K562 (cell line): ENCODE measurements around the gene BCKDHB. TPM values are rescaled to one million over a fixed set of nuclear protein-coding genes. Genes with fewer than 3 reads are reported as not detected.

Experiments used
- ATAC-seq: fragments of 200-7000 bp; cut with Tn5 transposase; 3 replicates; pipeline ENCODE4 v1.9.1; 2020; ENCODE audit warnings: moderate library complexity
- BruUV-seq: library from RNA; stranded (reverse); fragments of 400-500 nt; replicated peaks from 2 replicates; lab custom pipeline; 2021; lab: Mats Ljungman, UMichigan
- CTCF ChIA-PET: fragments of 300-600 bp; formaldehyde crosslinking; extraction: SDS; loops from one replicate; lab custom pipeline; 2021; ENCODE audit warnings: low intra/inter-chr PET ratio; lab: Yijun Ruan, JAX
- POLR2A ChIA-PET: fragments of 300-600, 350-650 bp; sonication (Branson Sonifier 250); formaldehyde crosslinking; extraction: SDS; loops from one replicate; lab custom pipeline; 2021; ENCODE audit warnings: antibody characterized with exemption, inconsistent platforms; lab: Yijun Ruan, JAX
- DNase-seq, 4 experiments: peaks; one replicate each; pipeline versions ENCODE4 v3.0.0 to v3.0.0-alpha.2; 2011 to 2018; ENCODE audit warnings: low spot score in 3 of 4, mixed read lengths in 3 of 4; ENCODE audit errors: extremely low read depth in 1 of 4
- FAIRE-seq: peaks from 2 replicates; lab custom pipeline; 2011; peaks lifted over from hg19 to GRCh38; lab: Jason Lieb, UNC
- H2AFZ ChIP-seq: 2 replicates; pipeline ENCODE4 v1.6.0; 2011; ENCODE audit warnings: low read depth, low read length, control low read depth, inconsistent platforms
- H3K27ac ChIP-seq: fragments of 200-600 bp; 3 replicates; pipeline ENCODE4 v1.8.0; 2011; ENCODE audit warnings: low read depth, mild to moderate bottlenecking, control low read depth, inconsistent platforms, low read length, moderate library complexity, mixed read lengths; ENCODE audit errors: extremely low read depth
- H3K27me3 ChIP-seq, 2 experiments: fragments of 300-600 bp in 1 of 2; 2 replicates in 1 of 2; 3 replicates in 1 of 2; pipeline versions ENCODE4 v1.6.0 to v1.8.0; 2011; ENCODE audit warnings: inconsistent platforms in 2 of 2, low read length in 2 of 2, mild to moderate bottlenecking in 1 of 2, mixed read lengths in 1 of 2, moderate library complexity in 1 of 2; ENCODE audit not compliant: control insufficient read depth in 2 of 2, insufficient read depth in 2 of 2
- H3K36me3 ChIP-seq: fragments of 300-600 bp; 3 replicates; pipeline ENCODE4 v1.8.0; 2011; ENCODE audit warnings: mild to moderate bottlenecking, low read length, inconsistent platforms; ENCODE audit not compliant: control insufficient read depth, insufficient read depth
- H3K4me1 ChIP-seq, 2 experiments: fragments of 200-600 bp in 1 of 2; replicated peaks in 1 of 2; 2 replicates in 1 of 2; 3 replicates in 1 of 2; pipeline versions ENCODE4 v1.5.1 to v1.8.0; 2011; ENCODE audit warnings: inconsistent platforms in 2 of 2, low read length in 2 of 2, mild to moderate bottlenecking in 1 of 2, mixed read lengths in 1 of 2, moderate library complexity in 1 of 2; ENCODE audit not compliant: control insufficient read depth in 2 of 2, insufficient read depth in 2 of 2
- H3K4me2 ChIP-seq: 2 replicates; pipeline ENCODE4 v1.6.1; 2011; ENCODE audit warnings: low read length, control low read depth, inconsistent platforms, mixed read lengths; ENCODE audit not compliant: insufficient read depth
- H3K4me3 ChIP-seq: fragments of 200-600 bp; sonication (generic), shearing (Covaris generic); 2 replicates; pipeline ENCODE4 v1.5.1; 2016; ENCODE audit warnings: control low read depth, inconsistent platforms
- H3K79me2 ChIP-seq: fragments of 200-600 bp; 3 replicates; pipeline ENCODE4 v1.8.0; 2011; ENCODE audit warnings: low read length, inconsistent platforms; ENCODE audit not compliant: control insufficient read depth, insufficient read depth
- H3K9ac ChIP-seq, 2 experiments: 2 replicates each; pipeline versions ENCODE4 v1.6.0 to v1.6.1; 2011; ENCODE audit warnings: low read depth in 2 of 2, low read length in 2 of 2, control low read depth in 1 of 2, inconsistent platforms in 1 of 2, mild to moderate bottlenecking in 1 of 2, mixed read lengths in 1 of 2; ENCODE audit not compliant: insufficient read depth in 1 of 2
- H3K9me1 ChIP-seq: one replicate; pipeline ENCODE4 v1.6.0; 2011; ENCODE audit warnings: inconsistent platforms, mild to moderate bottlenecking, low read length, moderate library complexity; ENCODE audit not compliant: control insufficient read depth, insufficient read depth
- H3K9me3 ChIP-seq: replicated peaks from 2 replicates; pipeline ENCODE4 v1.5.1; 2011; ENCODE audit warnings: low read depth, low read length, inconsistent platforms; ENCODE audit not compliant: control insufficient read depth, insufficient read depth
- H4K20me1 ChIP-seq: replicated peaks from 2 replicates; pipeline ENCODE4 v1.6.1; 2011; ENCODE audit warnings: low read length, inconsistent platforms, mixed read lengths; ENCODE audit not compliant: control insufficient read depth, insufficient read depth
- CEBPG ChIP-seq, 3 experiments: fragments of 200-800 bp in 1 of 3; sonication (Bioruptor generic) in 1 of 3; sonication (generic) in 1 of 3; formaldehyde crosslinking in 1 of 3; IDR thresholded peaks in 2 of 3; conservative IDR thresholded peaks in 1 of 3; 2 replicates each; pipeline versions ENCODE4 v1.6.1 to v1.8.0; 2016 to 2022; ENCODE audit warnings: missing compliant biosample characterization in 2 of 3, missing genetic modification characterization in 2 of 3, mild to moderate bottlenecking in 1 of 3, missing genetic modification reagents in 1 of 3
- FOXJ3 ChIP-seq: sonication (generic); formaldehyde crosslinking; IDR thresholded peaks from 2 replicates; pipeline ENCODE4 v1.4.0; 2020; ENCODE audit warnings: mild to moderate bottlenecking, missing genetic modification reagents
- PHB2 ChIP-seq: fragments of 450-650 bp; IDR thresholded peaks from 2 replicates; pipeline ENCODE4 v1.6.1; 2017; ENCODE audit warnings: low read depth
- PTRF ChIP-seq: fragments of 450-650 bp; IDR thresholded peaks from 2 replicates; pipeline ENCODE4 v1.6.1; 2016; ENCODE audit warnings: mild to moderate bottlenecking, missing genetic modification characterization, missing compliant biosample characterization
- RFX7 ChIP-seq: fragments of 250-450 bp; sonication (Bioruptor Pico); IDR thresholded peaks from 2 replicates; pipeline ENCODE4 v1.5.1; 2021; ENCODE audit warnings: mild to moderate bottlenecking
- TCF3 ChIP-seq: sonication (generic); formaldehyde crosslinking; IDR thresholded peaks from 2 replicates; pipeline ENCODE4 v1.4.0; 2020; ENCODE audit warnings: mild to moderate bottlenecking, missing genetic modification reagents
- TEAD2 ChIP-seq: fragments of 450-650 bp; IDR thresholded peaks from 2 replicates; pipeline ENCODE4 v1.6.1; 2016; ENCODE audit warnings: missing genetic modification characterization, control low read depth, missing compliant biosample characterization
- ZBTB49 ChIP-seq: sonication (generic); formaldehyde crosslinking; IDR thresholded peaks from 2 replicates; pipeline ENCODE4 v1.8.0; 2022; ENCODE audit warnings: missing genetic modification reagents, mild to moderate bottlenecking, borderline replicate concordance
- ZNF140 ChIP-seq: fragments of 250-450 bp; sonication (Bioruptor Pico); IDR thresholded peaks from 2 replicates; pipeline ENCODE4 v1.8.0; 2021; ENCODE audit warnings: moderate library complexity, mild to moderate bottlenecking, inconsistent platforms
- ZNF274 ChIP-seq: IDR thresholded peaks from 2 replicates; pipeline ENCODE4 v1.6.1; 2011; ENCODE audit warnings: low read depth, mild to moderate bottlenecking, low read length, moderate library complexity, borderline replicate concordance
- ZNF518B ChIP-seq: fragments of 250-450 bp; sonication (Bioruptor Pico); IDR thresholded peaks from 2 replicates; pipeline ENCODE4 v1.5.0; 2021; ENCODE audit warnings: mild to moderate bottlenecking, moderate library complexity
- whole genome bisulfite sequencing: fragments of 100-300 bp; shearing (Covaris generic); methylation state at CpG from one replicate; pipeline ENCODE4 v1.1.6; 2016; ENCODE audit warnings: low coverage, mixed read lengths; ENCODE audit not compliant: insufficient coverage; ENCODE audit errors: missing lambda C conversion rate; 5-methylcytosine and 5-hydroxymethylcytosine counted together
- in situ Hi-C: fragments of 300-500 bp; cut with MboI; formaldehyde crosslinking; loops from 4 replicates; pipeline ENCODE4 v1.15.0; 2018; ENCODE audit warnings: inconsistent platforms, mixed read lengths
- intact Hi-C: fragments of 100-400 bp; cut with micrococcal nuclease; formaldehyde crosslinking; loops from 2 replicates; pipeline ENCODE4 v1.14.2; 2022
- polyA plus RNA-seq, 8 experiments: library from polyadenylated mRNA; depleted of rRNA in 4 of 8; stranded (reverse) in 5 of 8; unstranded in 3 of 8; fragments of >200 nt; fragmentation: Nextera tagmentation in 2 of 8; fragmentation: Illumina TruSeq in 1 of 8; extraction: Ambion mirVana in 2 of 8; extraction: Trizol in 1 of 8; gene quantifications; 2 replicates each; pipeline versions ENCODE4 v1.2.1 to v1.2.3, GENCODE V29; 2011 to 2014; ENCODE audit warnings: inconsistent platforms in 1 of 8, missing spikeins in 1 of 8
- total RNA-seq, 7 experiments: library from RNA; depleted of rRNA in 6 of 7; stranded (reverse); fragments of >200 nt in 6 of 7; fragmentation: Illumina TruSeq in 2 of 7; extraction: Trizol in 2 of 7; gene quantifications; 2 replicates each; pipeline versions ENCODE4 v1.2.1 to v1.2.3, GENCODE V29; 2011 to 2021; ENCODE audit warnings: low replicate concordance in 1 of 7
- TF ChIP-seq, protein P1 (sequence below): fragments of 450-650 bp; IDR thresholded peaks from 2 replicates; pipeline ENCODE4 v1.7.1; 2018; ENCODE audit warnings: mild to moderate bottlenecking, low read depth; ENCODE audit not compliant: partially characterized antibody
- TF ChIP-seq, protein P2 (sequence below): fragments of 250-450 bp; sonication (Bioruptor Pico); IDR thresholded peaks from 2 replicates; pipeline ENCODE4 v1.5.0; 2021

BCKDHB gene
- total and polyA plus RNA-seq, 9 of the 15 experiments (the other 6 are each of a cell fraction or from before 2014, with no cell fraction given), result 4.1 to 23.7 (median 7.5) TPM

GRCh38 chr6:80197474-80197873 is 91.0 kb downstream of the BCKDHB start:
- no peak overlapping the region for H3K9ac ChIP-seq
- ATAC-seq (no peak), DNase-seq (no peak), FAIRE-seq (no peak)
- no peaks in the 10 kb centered on the region for H3K36me3 ChIP-seq
- H3K9me3 ChIP-seq, result no peaks in the 10 kb centered on the region
- no peak overlapping the region for H3K4me2 ChIP-seq
- no peaks in the 10 kb centered on the region for H3K4me1 ChIP-seq
- H3K27me3 ChIP-seq, result no peaks in the 10 kb centered on the region
- no peak overlapping the region for H2AFZ ChIP-seq
- no peaks in the 10 kb centered on the region for H3K79me2 ChIP-seq
- no peak overlapping the region for H3K27ac ChIP-seq
- ChIA-PET CTCF (no interaction called here), POLR2A (no interaction called here)
- intact Hi-C loops (no loop called here), in situ Hi-C loops (no loop called here)
- 0% methylated on average over 1 of the region's 1 CpG for WGBS
- H3K9me1 ChIP-seq, result no peaks in the 10 kb centered on the region
- H3K4me3 ChIP-seq, result no peak overlapping the region
- no TSS peak for BruUV-seq
- H4K20me1 ChIP-seq, result no peaks in the 10 kb centered on the region
- TF ChIP-seq ZNF518B (CRISPR knock-in tag) (no peak), ZBTB49 (CRISPR knock-in tag) (no peak), ZNF140 (CRISPR knock-in tag) (no peak), TCF3 (CRISPR knock-in tag) (no peak), CEBPG (CRISPR knock-in tag; IDR thresholded peaks at IDR 0.05) (no peak), CEBPG (tag; conservative IDR thresholded peaks at IDR 0.05 in 1 of 2, IDR thresholded peaks at IDR 0.05 in 1 of 2) (no peak), TEAD2 (no peak), PTRF (no peak), ZNF274 (no peak), FOXJ3 (CRISPR knock-in tag) (no peak), RFX7 (CRISPR knock-in tag) (no peak), PHB2 (no peak)
- TF ChIP-seq, protein P1, sequence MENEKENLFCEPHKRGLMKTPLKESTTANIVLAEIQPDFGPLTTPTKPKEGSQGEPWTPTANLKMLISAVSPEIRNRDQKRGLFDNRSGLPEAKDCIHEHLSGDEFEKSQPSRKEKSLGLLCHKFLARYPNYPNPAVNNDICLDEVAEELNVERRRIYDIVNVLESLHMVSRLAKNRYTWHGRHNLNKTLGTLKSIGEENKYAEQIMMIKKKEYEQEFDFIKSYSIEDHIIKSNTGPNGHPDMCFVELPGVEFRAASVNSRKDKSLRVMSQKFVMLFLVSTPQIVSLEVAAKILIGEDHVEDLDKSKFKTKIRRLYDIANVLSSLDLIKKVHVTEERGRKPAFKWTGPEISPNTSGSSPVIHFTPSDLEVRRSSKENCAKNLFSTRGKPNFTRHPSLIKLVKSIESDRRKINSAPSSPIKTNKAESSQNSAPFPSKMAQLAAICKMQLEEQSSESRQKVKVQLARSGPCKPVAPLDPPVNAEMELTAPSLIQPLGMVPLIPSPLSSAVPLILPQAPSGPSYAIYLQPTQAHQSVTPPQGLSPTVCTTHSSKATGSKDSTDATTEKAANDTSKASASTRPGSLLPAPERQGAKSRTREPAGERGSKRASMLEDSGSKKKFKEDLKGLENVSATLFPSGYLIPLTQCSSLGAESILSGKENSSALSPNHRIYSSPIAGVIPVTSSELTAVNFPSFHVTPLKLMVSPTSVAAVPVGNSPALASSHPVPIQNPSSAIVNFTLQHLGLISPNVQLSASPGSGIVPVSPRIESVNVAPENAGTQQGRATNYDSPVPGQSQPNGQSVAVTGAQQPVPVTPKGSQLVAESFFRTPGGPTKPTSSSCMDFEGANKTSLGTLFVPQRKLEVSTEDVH, result no peak
- TF ChIP-seq, protein P2, sequence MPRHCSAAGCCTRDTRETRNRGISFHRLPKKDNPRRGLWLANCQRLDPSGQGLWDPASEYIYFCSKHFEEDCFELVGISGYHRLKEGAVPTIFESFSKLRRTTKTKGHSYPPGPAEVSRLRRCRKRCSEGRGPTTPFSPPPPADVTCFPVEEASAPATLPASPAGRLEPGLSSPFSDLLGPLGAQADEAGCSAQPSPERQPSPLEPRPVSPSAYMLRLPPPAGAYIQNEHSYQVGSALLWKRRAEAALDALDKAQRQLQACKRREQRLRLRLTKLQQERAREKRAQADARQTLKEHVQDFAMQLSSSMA, result no peak
